Fibroblast of lung (primary cell): Measurements from ENCODE around the gene CCDC187.

Experiments used
- CTCF ChIP-seq, 2 donors: IDR thresholded peaks in 1 of 2; conservative IDR thresholded peaks in 1 of 2; 1 replicate in 1 of 2; 2 replicates in 1 of 2; pipeline ENCODE4 v1.5.1; 2011 to 2012; ENCODE audit warnings: low read length in 2 of 2, control low read depth in 1 of 2, inconsistent platforms in 1 of 2, low read depth in 1 of 2, mild to moderate bottlenecking in 1 of 2
- EZH2 ChIP-seq: IDR thresholded peaks from 2 replicates; pipeline ENCODE4 v1.5.1; 2012; ENCODE audit warnings: low read length, control low read depth, mild to moderate bottlenecking; ENCODE audit errors: missing control alignments

DNA sequence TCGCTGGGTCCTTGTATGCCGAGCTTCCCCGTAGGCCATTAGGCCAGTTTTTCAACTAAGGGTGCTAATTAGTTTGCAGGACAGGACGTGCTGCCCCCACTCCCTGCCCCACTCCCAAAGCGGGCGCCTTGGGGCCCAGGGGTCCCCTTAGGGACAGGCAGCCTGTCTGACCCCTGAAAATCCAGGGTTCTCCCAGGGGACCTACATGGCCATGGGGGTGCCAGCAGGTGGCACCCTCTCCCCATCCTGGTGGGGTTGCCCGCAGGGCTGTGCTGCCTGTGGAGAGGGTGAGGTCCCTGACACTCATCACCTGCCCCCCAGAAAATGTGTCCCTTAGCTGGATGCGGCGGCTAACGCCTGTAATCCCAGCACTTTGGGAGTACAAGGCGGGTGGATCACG is 8.5 kb upstream of the CCDC187 start:
- TF ChIP-seq CTCF (conservative IDR thresholded peaks at IDR 0.05 in 1 of 2, IDR thresholded peaks at IDR 0.05 in 1 of 2; ENCODE audit: low read depth in 1 of 2, low read length in 2 of 2) (peak; percentile 69 to 86), EZH2 (no peak)
